Measurements from ENCODE around the gene PAIP2B.
"Not testable (repeated sequence)": the region's sequence is repeated elsewhere in the genome, so short reads cannot be mapped to it uniquely, and the experiment has no call there.

PAIP2B gene

DNA sequence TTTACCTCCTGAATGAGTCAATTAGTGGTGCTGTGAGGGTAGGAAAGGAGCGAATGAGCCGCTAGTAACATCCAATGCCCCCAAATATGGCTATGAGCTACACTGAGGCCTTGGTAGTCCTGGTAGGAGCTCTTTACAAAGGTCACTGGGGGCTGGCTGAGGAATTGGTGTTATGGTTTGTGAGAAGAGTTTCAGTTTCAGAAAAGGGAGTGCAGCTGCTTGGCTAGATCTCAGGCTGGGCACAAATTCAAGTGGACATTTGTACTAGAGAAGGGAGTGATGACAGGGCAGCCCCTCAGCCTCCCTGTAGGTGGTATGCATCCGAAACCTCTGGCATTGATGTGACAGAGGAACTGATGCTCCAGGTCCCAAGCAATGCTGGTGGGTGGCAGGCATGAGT, 13.9 kb upstream of the PAIP2B start:
- no peak for DNase-seq (ENCODE audit: low read depth)
- TF ChIP-seq, protein P1, sequence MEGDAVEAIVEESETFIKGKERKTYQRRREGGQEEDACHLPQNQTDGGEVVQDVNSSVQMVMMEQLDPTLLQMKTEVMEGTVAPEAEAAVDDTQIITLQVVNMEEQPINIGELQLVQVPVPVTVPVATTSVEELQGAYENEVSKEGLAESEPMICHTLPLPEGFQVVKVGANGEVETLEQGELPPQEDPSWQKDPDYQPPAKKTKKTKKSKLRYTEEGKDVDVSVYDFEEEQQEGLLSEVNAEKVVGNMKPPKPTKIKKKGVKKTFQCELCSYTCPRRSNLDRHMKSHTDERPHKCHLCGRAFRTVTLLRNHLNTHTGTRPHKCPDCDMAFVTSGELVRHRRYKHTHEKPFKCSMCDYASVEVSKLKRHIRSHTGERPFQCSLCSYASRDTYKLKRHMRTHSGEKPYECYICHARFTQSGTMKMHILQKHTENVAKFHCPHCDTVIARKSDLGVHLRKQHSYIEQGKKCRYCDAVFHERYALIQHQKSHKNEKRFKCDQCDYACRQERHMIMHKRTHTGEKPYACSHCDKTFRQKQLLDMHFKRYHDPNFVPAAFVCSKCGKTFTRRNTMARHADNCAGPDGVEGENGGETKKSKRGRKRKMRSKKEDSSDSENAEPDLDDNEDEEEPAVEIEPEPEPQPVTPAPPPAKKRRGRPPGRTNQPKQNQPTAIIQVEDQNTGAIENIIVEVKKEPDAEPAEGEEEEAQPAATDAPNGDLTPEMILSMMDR (IDR thresholded peaks at IDR 0.05; ENCODE audit: low read depth, low read length, missing control alignments), result no peak

GRCh38 chr2:71238089-71238488, 11.2 kb upstream of the PAIP2B start:
- no peak overlapping the region for H3K4me3 ChIP-seq (ENCODE audit: low read depth, low read length)
- DNase-seq (ENCODE audit: low read depth), result no peak
- TF ChIP-seq, protein P1 (IDR thresholded peaks at IDR 0.05; ENCODE audit: low read depth, low read length, missing control alignments), result no peak

More for the DNA sequence above, 13.9 kb upstream of the PAIP2B start:
- H3K4me3 ChIP-seq (ENCODE audit: low read depth, low read length), result no peak overlapping the region

- no peak overlapping the region for H3K4me3 ChIP-seq (ENCODE audit: low read depth, low read length)
- TF ChIP-seq, protein P1 (IDR thresholded peaks at IDR 0.05; ENCODE audit: low read depth, low read length, missing control alignments), result no peak
- DNase-seq (ENCODE audit: low read depth), result no peak
Measured at GRCh38 chr2:71235930-71236587, 9.2 kb upstream of the PAIP2B start.

GRCh38 chr2:71233072-71233471, 6.2 kb upstream of the PAIP2B start:
- DNase-seq (ENCODE audit: low read depth); H3K4me3 ChIP-seq (ENCODE audit: low read depth, low read length): not testable (repeated sequence)

- H3K4me3 ChIP-seq (ENCODE audit: low read depth, low read length), result peak overlapping the region; percentile 87
- TF ChIP-seq, protein P1 (IDR thresholded peaks at IDR 0.05; ENCODE audit: low read depth, low read length, missing control alignments), result peak; percentile 18
- DNase-seq (ENCODE audit: low read depth), result no peak
Measured at GRCh38 chr2:71226096-71226964, 573 bp downstream of the PAIP2B start.

GRCh38 chr2:71224935-71225334, 2.0 kb downstream of the PAIP2B start:
- DNase-seq (ENCODE audit: low read depth), result no peak
- TF ChIP-seq, protein P1 (IDR thresholded peaks at IDR 0.05; ENCODE audit: low read depth, low read length, missing control alignments), result no peak
- H3K4me3 ChIP-seq (ENCODE audit: low read depth, low read length), result no peak overlapping the region

DNA sequence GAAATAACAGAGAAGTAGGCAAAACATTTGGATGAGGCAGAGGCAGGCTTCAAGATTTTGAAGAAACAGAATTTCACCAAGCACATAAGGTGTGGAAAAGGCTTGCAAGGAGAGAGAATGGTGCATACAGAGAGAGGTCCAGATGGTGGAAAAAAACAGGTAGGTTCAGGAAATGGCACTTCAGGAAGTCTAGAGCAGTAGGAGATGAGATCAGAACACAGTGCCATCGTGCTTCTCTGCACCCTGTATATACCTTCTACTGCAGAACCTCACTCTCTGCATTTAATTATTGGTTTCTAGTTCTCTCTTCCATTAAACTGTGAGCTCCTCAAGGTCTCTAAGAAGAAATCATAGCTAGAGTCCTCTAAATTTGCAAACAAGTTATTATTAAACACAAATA, 2.4 kb downstream of the PAIP2B start:
- no peak overlapping the region for H3K4me3 ChIP-seq (ENCODE audit: low read depth, low read length)
- no peak for DNase-seq (ENCODE audit: low read depth)
- TF ChIP-seq, protein P1 (IDR thresholded peaks at IDR 0.05; ENCODE audit: low read depth, low read length, missing control alignments), result no peak
